K562 (cell line): ENCODE measurements around the gene PPP1R12B. TPM values are rescaled to one million over a fixed set of nuclear protein-coding genes. Genes with fewer than 3 reads are reported as not detected.
A peak's percentile ranks its signal among the peaks of the same experiment; 100 is the strongest.

Source experiments
- ARID1B ChIP-seq: fragments of 450-650 bp; IDR thresholded peaks from 2 replicates; pipeline ENCODE4 v1.6.1; 2016; ENCODE audit warnings: antibody characterized with exemption, mild to moderate bottlenecking, inconsistent platforms
- DLX4 ChIP-seq: fragments of 250-450 bp; sonication (Bioruptor Pico); IDR thresholded peaks from 2 replicates; pipeline ENCODE4 v1.6.1; 2021; ENCODE audit warnings: mild to moderate bottlenecking
- E4F1 ChIP-seq: fragments of 250-450 bp; sonication (Bioruptor Pico); IDR thresholded peaks from 2 replicates; pipeline ENCODE4 v1.5.0; 2021; ENCODE audit warnings: mild to moderate bottlenecking, borderline replicate concordance
- GATAD2A ChIP-seq: fragments of 450-650 bp; IDR thresholded peaks from 2 replicates; pipeline ENCODE4 v1.6.1; 2017
- GATAD2B ChIP-seq: fragments of 450-650 bp; IDR thresholded peaks from 2 replicates; pipeline ENCODE4 v1.6.1; 2017; ENCODE audit warnings: mild to moderate bottlenecking, borderline replicate concordance
- JUN ChIP-seq, 2 experiments: sonication (generic) in 1 of 2; formaldehyde crosslinking in 1 of 2; IDR thresholded peaks; 2 replicates each; pipeline versions ENCODE4 v1.6.1 to v1.8.0; 2012 to 2022; ENCODE audit warnings: borderline replicate concordance in 2 of 2, mild to moderate bottlenecking in 2 of 2, improper control_type of control experiment in 1 of 2, low read depth in 1 of 2, low read length in 1 of 2, missing genetic modification reagents in 1 of 2
- MTF1 ChIP-seq: fragments of 250-450 bp; sonication (Bioruptor Pico); IDR thresholded peaks from 2 replicates; pipeline ENCODE4 v1.9.0; 2021; ENCODE audit warnings: moderate library complexity, mild to moderate bottlenecking, inconsistent platforms, borderline replicate concordance
- PHF21A ChIP-seq: fragments of 450-650 bp; IDR thresholded peaks from 2 replicates; pipeline ENCODE4 v1.6.1; 2017; ENCODE audit warnings: low read depth, borderline replicate concordance
- PTRF ChIP-seq: fragments of 450-650 bp; IDR thresholded peaks from 2 replicates; pipeline ENCODE4 v1.6.1; 2016; ENCODE audit warnings: mild to moderate bottlenecking, missing genetic modification characterization, missing compliant biosample characterization
- SMAD4 ChIP-seq: fragments of 250-450 bp; sonication (Bioruptor Pico); conservative IDR thresholded peaks from 2 replicates; pipeline ENCODE4 v1.8.0; 2021; ENCODE audit warnings: inconsistent platforms, mild to moderate bottlenecking, moderate library complexity
- SMARCA4 ChIP-seq: fragments of 450-650 bp; IDR thresholded peaks from 2 replicates; pipeline ENCODE4 v1.6.1; 2016
- STAT5A ChIP-seq: IDR thresholded peaks from 2 replicates; pipeline ENCODE4 v1.6.1; 2012; ENCODE audit warnings: low read length, inconsistent platforms, borderline replicate concordance
- ZNF384 ChIP-seq: IDR thresholded peaks from 2 replicates; pipeline ENCODE4 v1.6.1; 2012; ENCODE audit warnings: low read depth, low read length, improper control_type of control experiment
- ZNF592 ChIP-seq: fragments of 450-650 bp; IDR thresholded peaks from 2 replicates; pipeline ENCODE4 v1.6.1; 2017; ENCODE audit warnings: antibody characterized with exemption, mild to moderate bottlenecking
- ZZZ3 ChIP-seq: fragments of 450-650 bp; IDR thresholded peaks from 2 replicates; pipeline ENCODE4 v1.6.1; 2016; ENCODE audit warnings: antibody characterized with exemption, mild to moderate bottlenecking, moderate library complexity
- polyA plus RNA-seq, 8 experiments: library from polyadenylated mRNA; depleted of rRNA in 4 of 8; stranded (reverse) in 5 of 8; unstranded in 3 of 8; fragments of >200 nt; fragmentation: Nextera tagmentation in 2 of 8; fragmentation: Illumina TruSeq in 1 of 8; extraction: Ambion mirVana in 2 of 8; extraction: Trizol in 1 of 8; gene quantifications; 2 replicates each; pipeline versions ENCODE4 v1.2.1 to v1.2.3, GENCODE V29; 2011 to 2014; ENCODE audit warnings: inconsistent platforms in 1 of 8, missing spikeins in 1 of 8
- total RNA-seq, 7 experiments: library from RNA; depleted of rRNA in 6 of 7; stranded (reverse); fragments of >200 nt in 6 of 7; fragmentation: Illumina TruSeq in 2 of 7; extraction: Trizol in 2 of 7; gene quantifications; 2 replicates each; pipeline versions ENCODE4 v1.2.1 to v1.2.3, GENCODE V29; 2011 to 2021; ENCODE audit warnings: low replicate concordance in 1 of 7
- TF ChIP-seq, protein P1 (sequence below): fragments of 250-450 bp; sonication (Bioruptor Pico); IDR thresholded peaks from 2 replicates; pipeline ENCODE4 v1.5.0; 2020; ENCODE audit warnings: mild to moderate bottlenecking, borderline replicate concordance
- TF ChIP-seq, protein P2 (sequence below), 2 experiments: fragments of 450-650 bp in 1 of 2; sonication (generic) in 1 of 2; formaldehyde crosslinking in 1 of 2; IDR thresholded peaks in 1 of 2; conservative IDR thresholded peaks in 1 of 2; 2 replicates each; pipeline versions ENCODE4 v1.6.1 to v1.8.1; 2016 to 2023; ENCODE audit warnings: mild to moderate bottlenecking in 2 of 2, moderate library complexity in 2 of 2, inconsistent platforms in 1 of 2, missing genetic modification reagents in 1 of 2

The PPP1R12B gene
- total and polyA plus RNA-seq, 9 of the 15 experiments (the other 6 are each of a cell fraction or from before 2014, with no cell fraction given), result 0.73 to 16.9 (median 13.6) TPM

GRCh38 chr1:202348005-202348508 lies 442 bp upstream of the PPP1R12B start (continued):
- peak; percentile 82 for TF ChIP-seq ZNF592
- 0 out of 2 replicates have a peak, but pooled peaks have one; percentile 48 for TF ChIP-seq ZZZ3
- TF ChIP-seq STAT5A, result 0 out of 2 replicates have a peak, but pooled peaks have one; percentile 38
- TF ChIP-seq, protein P1, sequence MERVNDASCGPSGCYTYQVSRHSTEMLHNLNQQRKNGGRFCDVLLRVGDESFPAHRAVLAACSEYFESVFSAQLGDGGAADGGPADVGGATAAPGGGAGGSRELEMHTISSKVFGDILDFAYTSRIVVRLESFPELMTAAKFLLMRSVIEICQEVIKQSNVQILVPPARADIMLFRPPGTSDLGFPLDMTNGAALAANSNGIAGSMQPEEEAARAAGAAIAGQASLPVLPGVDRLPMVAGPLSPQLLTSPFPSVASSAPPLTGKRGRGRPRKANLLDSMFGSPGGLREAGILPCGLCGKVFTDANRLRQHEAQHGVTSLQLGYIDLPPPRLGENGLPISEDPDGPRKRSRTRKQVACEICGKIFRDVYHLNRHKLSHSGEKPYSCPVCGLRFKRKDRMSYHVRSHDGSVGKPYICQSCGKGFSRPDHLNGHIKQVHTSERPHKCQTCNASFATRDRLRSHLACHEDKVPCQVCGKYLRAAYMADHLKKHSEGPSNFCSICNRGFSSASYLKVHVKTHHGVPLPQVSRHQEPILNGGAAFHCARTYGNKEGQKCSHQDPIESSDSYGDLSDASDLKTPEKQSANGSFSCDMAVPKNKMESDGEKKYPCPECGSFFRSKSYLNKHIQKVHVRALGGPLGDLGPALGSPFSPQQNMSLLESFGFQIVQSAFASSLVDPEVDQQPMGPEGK (CRISPR knock-in tag), result no peak
- TF ChIP-seq MTF1 (CRISPR knock-in tag), result 0 out of 2 replicates have a peak, but pooled peaks have one; percentile 61
- 0 out of 2 replicates have a peak, but pooled peaks have one; percentile 23 for TF ChIP-seq ARID1B
- TF ChIP-seq PTRF (tag), result peak; percentile 23; the same call in 1 of the 2 replicates
- TF ChIP-seq GATAD2B, result peak; percentile 74; the same call in 1 of the 2 replicates
- TF ChIP-seq GATAD2A, result 0 out of 2 replicates have a peak, but pooled peaks have one; percentile 10
- TF ChIP-seq JUN (IDR thresholded peaks at IDR 0.05; ENCODE audit: borderline replicate concordance, low read depth, low read length), result 0 out of 2 replicates have a peak, but pooled peaks have one; percentile 85
- TF ChIP-seq JUN (CRISPR knock-in tag; IDR thresholded peaks at IDR 0.05; ENCODE audit: borderline replicate concordance), result no peak
- TF ChIP-seq SMARCA4, result peak; percentile 53
- TF ChIP-seq E4F1 (CRISPR knock-in tag), result no peak
- no peak for TF ChIP-seq DLX4 (CRISPR knock-in tag)
- no peak for TF ChIP-seq PHF21A
- TF ChIP-seq, protein P2, sequence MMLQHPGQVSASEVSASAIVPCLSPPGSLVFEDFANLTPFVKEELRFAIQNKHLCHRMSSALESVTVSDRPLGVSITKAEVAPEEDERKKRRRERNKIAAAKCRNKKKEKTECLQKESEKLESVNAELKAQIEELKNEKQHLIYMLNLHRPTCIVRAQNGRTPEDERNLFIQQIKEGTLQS (IDR thresholded peaks at IDR 0.05), result peak; percentile 79
- TF ChIP-seq, protein P2 (CRISPR knock-in tag; conservative IDR thresholded peaks at IDR 0.05), result no peak
- no peak for TF ChIP-seq ZNF384
- TF ChIP-seq SMAD4 (CRISPR knock-in tag), result peak; percentile 93
